HG03378 (cell line): ENCODE results near the gene IRX4.

Source experiments
- ATAC-seq: cut with Tn5 transposase; IDR thresholded peaks from one replicate; pipeline ENCODE4 v1.9.1; 2021; ENCODE audit warnings: mild to moderate bottlenecking, moderate library complexity; ENCODE audit not compliant: unreplicated experiment

The IRX4 gene

GRCh38 chr5:1840741-1841521 lies 41.8 kb downstream of the IRX4 start:
- ATAC-seq, result no peak

- no peak for ATAC-seq
These were observed 42.6 kb downstream of the IRX4 start for GRCh38 chr5:1840071-1840547.

GRCh38 chr5:1838013-1838412 lies 44.7 kb downstream of the IRX4 start:
- no peak for ATAC-seq

- no peak for ATAC-seq
These were observed 45.5 kb downstream of the IRX4 start for GRCh38 chr5:1836891-1837880.

GRCh38 chr5:1836176-1836890 lies 46.4 kb downstream of the IRX4 start:
- ATAC-seq, result no peak

- no peak for ATAC-seq
These were observed 47.3 kb downstream of the IRX4 start for GRCh38 chr5:1835431-1835830.

GRCh38 chr5:1834721-1835429 lies 47.9 kb downstream of the IRX4 start:
- no peak for ATAC-seq

GRCh38 chr5:1834022-1834551 lies 48.6 kb downstream of the IRX4 start:
- ATAC-seq, result no peak

GRCh38 chr5:1833264-1834021 lies 49.3 kb downstream of the IRX4 start:
- ATAC-seq, result no peak

- no peak for ATAC-seq
These were observed 50.0 kb downstream of the IRX4 start for GRCh38 chr5:1832511-1833250.

- ATAC-seq, result no peak
These were observed 50.9 kb downstream of the IRX4 start for GRCh38 chr5:1831677-1832313.

- no peak for ATAC-seq
These were observed 51.5 kb downstream of the IRX4 start for GRCh38 chr5:1831257-1831656.

GRCh38 chr5:1830571-1831228 lies 52.0 kb downstream of the IRX4 start:
- ATAC-seq, result no peak

GRCh38 chr5:1827886-1828397 lies 54.8 kb downstream of the IRX4 start:
- ATAC-seq, result no peak
